Transverse colon (tissue), 4 donors: ENCODE measurements around the gene ETV4. TPM values are rescaled to one million over a fixed set of nuclear protein-coding genes. Genes with fewer than 3 reads are reported as not detected.

Experiments
- DNase-seq: peaks from one replicate; pipeline ENCODE4 v3.0.0-alpha.2; 2019
- H3K27ac ChIP-seq, 4 donors: fragments of 200-600 bp; sonication (generic); 2 replicates each; pipeline ENCODE4 v1.5.1; 2016 to 2018; ENCODE audit warnings: inconsistent platforms in 4 of 4
- H3K27me3 ChIP-seq: fragments of 200-600 bp; sonication (generic); 2 replicates; pipeline ENCODE4 v1.5.1; 2017; ENCODE audit warnings: inconsistent platforms
- H3K36me3 ChIP-seq, 4 donors: fragments of 200-600 bp; sonication (generic); 2 replicates each; pipeline ENCODE4 v1.5.1; 2017 to 2019; ENCODE audit warnings: inconsistent platforms in 4 of 4
- H3K4me1 ChIP-seq, 4 donors: fragments of 200-600 bp; sonication (generic); 2 replicates each; pipeline ENCODE4 v1.5.1; 2017 to 2020; ENCODE audit warnings: inconsistent platforms in 4 of 4
- H3K4me3 ChIP-seq, 4 donors: fragments of 200-600 bp; sonication (generic); 1 replicate in 1 of 4; 2 replicates in 3 of 4; pipeline versions ENCODE4 v1.5.1 to v1.6.1; 2017 to 2019; ENCODE audit warnings: inconsistent platforms in 4 of 4
- H3K9me3 ChIP-seq, 2 donors: fragments of 200-600 bp; sonication (generic); 2 replicates each; pipeline ENCODE4 v1.5.1; 2017 to 2019; ENCODE audit warnings: inconsistent platforms in 2 of 2
- CTCF ChIP-seq, 5 experiments: fragments of 200-600 bp in 3 of 5; fragments of 450-650 bp in 2 of 5; sonication (generic) in 3 of 5; IDR thresholded peaks; 1 replicate in 2 of 5; 2 replicates in 3 of 5; pipeline ENCODE4 v1.5.1; 2016 to 2017; ENCODE audit warnings: antibody characterized with exemption in 5 of 5, inconsistent platforms in 3 of 5, mild to moderate bottlenecking in 2 of 5, moderate library complexity in 1 of 5
- EP300 ChIP-seq: sonication (generic); formaldehyde crosslinking; IDR thresholded peaks from one replicate; pipeline ENCODE4 v1.6.1; 2017; ENCODE audit warnings: antibody characterized with exemption, low read depth
- POLR2A ChIP-seq: fragments of 450-650 bp; IDR thresholded peaks from one replicate; pipeline ENCODE4 v1.6.1; 2016; ENCODE audit warnings: antibody characterized with exemption, mild to moderate bottlenecking, moderate library complexity
- POLR2AphosphoS5 ChIP-seq, 3 donors: sonication (generic); formaldehyde crosslinking; IDR thresholded peaks; one replicate each; pipeline ENCODE4 v1.6.1; 2016; ENCODE audit warnings: antibody characterized with exemption in 3 of 3
- WGBS, 2 donors: methylation state at CpG; one replicate each; pipeline ENCODE4 v1.1.5; 2018; ENCODE audit warnings: low coverage in 1 of 2; 5-methylcytosine and 5-hydroxymethylcytosine counted together
- in situ Hi-C, 4 donors: fragments of 200-750 bp; cut with MboI; loops; one replicate each; pipeline versions ENCODE4 v1.15.0 to v1.15.1; 2017; ENCODE audit warnings: low sequenced_read_pairs in 3 of 4, low pct_ligation_motif_present in 1 of 4, low pct_unique_long_range_greater_than_20kb in 1 of 4
- intact Hi-C: fragments of 100-400 bp; cut with DNase I; formaldehyde crosslinking; loops from one replicate; pipeline ENCODE4 v1.15.1; 2023; ENCODE audit warnings: low total_unique reads
- total RNA-seq, 4 donors: library from RNA; depleted of rRNA; stranded (reverse); fragments of >200 nt; gene quantifications; one replicate each; pipeline ENCODE4 v1.1.0, GENCODE V29; 2016

The ETV4 gene
- total RNA-seq, 4 donors from 2014 or later: 0.41 to 1.3 TPM; not detected in 2

GRCh38 chr17:43483674-43484551, 62.2 kb downstream of the ETV4 start, which contains the start of gene DHX8:
DHX8 (plus strand) TSS chr17:43483975; CDS start chr17:43484038, 63 bp downstream.
- peak; percentile 98 for DNase-seq
- peak within 1 kb of the TSS; percentile 62 to 85 (median 76) for H3K4me3 ChIP-seq
- intact Hi-C loops: loop anchor here (1.0 to 5.0 kb wide), 2 partner anchors 52 to 91 kb away; no protein-coding TSS in a partner anchor
- H3K36me3 ChIP-seq: no peaks in the 10 kb centered on the region
- no peaks in the 10 kb centered on the region for H3K27me3 ChIP-seq
- in situ Hi-C loops: loop anchor here (5.0 to 25.0 kb wide), 4 partner anchors 82 to 272 kb away; partner anchors contain the start of genes ARL4D (in 2 of the 4) and TMEM106A (in 1 of the 4)
- peaks cover 16 to 30% (median 22%) of the 10 kb centered on the region in 4 donors for H3K4me1 ChIP-seq
- TF ChIP-seq POLR2AphosphoS5 (IDR thresholded peaks at IDR 0.05): peak; percentile 86 to 87 (median 87)
- peak; percentile 85 for TF ChIP-seq POLR2A
- peak; percentile 100 for TF ChIP-seq CTCF (IDR thresholded peaks at IDR 0.05)
- TF ChIP-seq EP300: no peak
- WGBS, 2 donors: 0% methylated on average over 7 to 51 of the region's 51 CpGs
- no peaks in the 10 kb centered on the region for H3K9me3 ChIP-seq
- H3K27ac ChIP-seq: peak within 1 kb of the TSS; percentile 81 to 93 (median 88)

- intact Hi-C loops: loop anchor here (1.0 to 5.0 kb wide), 2 partner anchors 50 to 89 kb away; no protein-coding TSS in a partner anchor
- in situ Hi-C loops: loop anchor here (5.0 to 25.0 kb wide), 4 partner anchors 80 to 270 kb away; partner anchors contain the start of genes ARL4D (in 2 of the 4) and TMEM106A (in 1 of the 4)
Observed at GRCh38 chr17:43482103-43483012, 63.8 kb downstream of the ETV4 start.

GRCh38 chr17:43479948-43480347, 66.2 kb downstream of the ETV4 start:
- TF ChIP-seq POLR2AphosphoS5 (IDR thresholded peaks at IDR 0.05): no peak
- TF ChIP-seq CTCF (IDR thresholded peaks at IDR 0.05): no peak
- TF ChIP-seq POLR2A: no peak
- TF ChIP-seq EP300: no peak
- Histone ChIP-seq H3K27ac (no peak overlapping the region), H3K4me1 (peaks cover 10 to 13% (median 12%) of the 10 kb centered on the region in 4 donors), H3K36me3 (no peaks in the 10 kb centered on the region), H3K27me3 (no peaks in the 10 kb centered on the region), H3K4me3 (no peak overlapping the region), H3K9me3 (no peaks in the 10 kb centered on the region)
- intact Hi-C loops: loop anchor here (5.0 kb wide), 1 partner anchor 48 kb away; no protein-coding TSS in a partner anchor
- in situ Hi-C loops: loop anchor here (5.0 to 25.0 kb wide), 4 partner anchors 78 to 268 kb away; partner anchors contain the start of genes ARL4D (in 2 of the 4) and TMEM106A (in 1 of the 4)
- DNase-seq: no peak
- 85 to 87% methylated on average over 3 of the region's 3 CpGs for WGBS, 2 donors

More at GRCh38 chr17:43482103-43483012, 63.8 kb downstream of the ETV4 start:
- TF ChIP-seq CTCF (IDR thresholded peaks at IDR 0.05): no peak
- no peak for TF ChIP-seq POLR2A
- TF ChIP-seq POLR2AphosphoS5 (IDR thresholded peaks at IDR 0.05): no peak
- no peak for TF ChIP-seq EP300
- Histone ChIP-seq H3K4me1 (peaks cover 16 to 30% (median 22%) of the 10 kb centered on the region in 4 donors), H3K36me3 (no peaks in the 10 kb centered on the region), H3K27ac (peak overlapping the region in 2 of 4 donors; percentile 90), H3K27me3 (no peaks in the 10 kb centered on the region), H3K4me3 (no peak overlapping the region), H3K9me3 (no peaks in the 10 kb centered on the region)
- DNase-seq: no peak
- WGBS, 2 donors: 50 to 86% methylated on average over 1 to 11 of the region's 11 CpGs

Other genes starting within 250 kb of the ETV4 start
- gene ARL4D, start 147.3 kb downstream of the ETV4 start, total RNA-seq: 10 to 100 TPM in 1 of 4 donors, 1 to 10 TPM in 3; 6.7 to 29.5 (median 8.8) TPM
- gene DHX8, start 62.4 kb downstream of the ETV4 start, total RNA-seq: 10 to 100 TPM; 15.3 to 44.9 (median 36.4) TPM
- gene MEOX1, start 115.6 kb upstream of the ETV4 start, total RNA-seq: 1 to 10 TPM in 1 of 4 donors, under 1 TPM in 2, not detected in 1; 0.32 to 4.5 (median 0.96) TPM
- not detected for gene SOST, start 212.5 kb upstream of the ETV4 start, total RNA-seq
- 100 to 1,000 TPM in 1 of 4 donors, 10 to 100 TPM in 3; 52.7 to 145 (median 70.9) TPM for gene DUSP3, start 232.6 kb upstream of the ETV4 start, total RNA-seq
- not detected for gene CFAP97D1, start 234.1 kb upstream of the ETV4 start, total RNA-seq